KOPT-K1 (cell line): Measurements from ENCODE around the gene GCM1.

Experiments
- H3K27ac ChIP-seq: fragments of 200-600 bp; sonication (generic); 2 replicates; pipeline ENCODE4 v1.5.1; 2016; ENCODE audit warnings: antibody characterized with exemption, mild to moderate bottlenecking, low read depth, low read length; ENCODE audit not compliant: poor library complexity, severe bottlenecking
- H3K36me3 ChIP-seq: fragments of 200-600 bp; sonication (generic); 2 replicates; pipeline ENCODE4 v1.5.1; 2017; ENCODE audit warnings: antibody characterized with exemption, mild to moderate bottlenecking, low read length, moderate library complexity; ENCODE audit not compliant: insufficient read depth
- H3K9me3 ChIP-seq: fragments of 200-600 bp; sonication (generic); 2 replicates; pipeline ENCODE4 v1.5.1; 2017; ENCODE audit warnings: antibody characterized with exemption, low read length, mild to moderate bottlenecking; ENCODE audit not compliant: insufficient read depth, poor library complexity, severe bottlenecking

The GCM1 gene, protein sequence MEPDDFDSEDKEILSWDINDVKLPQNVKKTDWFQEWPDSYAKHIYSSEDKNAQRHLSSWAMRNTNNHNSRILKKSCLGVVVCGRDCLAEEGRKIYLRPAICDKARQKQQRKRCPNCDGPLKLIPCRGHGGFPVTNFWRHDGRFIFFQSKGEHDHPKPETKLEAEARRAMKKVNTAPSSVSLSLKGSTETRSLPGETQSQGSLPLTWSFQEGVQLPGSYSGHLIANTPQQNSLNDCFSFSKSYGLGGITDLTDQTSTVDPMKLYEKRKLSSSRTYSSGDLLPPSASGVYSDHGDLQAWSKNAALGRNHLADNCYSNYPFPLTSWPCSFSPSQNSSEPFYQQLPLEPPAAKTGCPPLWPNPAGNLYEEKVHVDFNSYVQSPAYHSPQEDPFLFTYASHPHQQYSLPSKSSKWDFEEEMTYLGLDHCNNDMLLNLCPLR

DNA sequence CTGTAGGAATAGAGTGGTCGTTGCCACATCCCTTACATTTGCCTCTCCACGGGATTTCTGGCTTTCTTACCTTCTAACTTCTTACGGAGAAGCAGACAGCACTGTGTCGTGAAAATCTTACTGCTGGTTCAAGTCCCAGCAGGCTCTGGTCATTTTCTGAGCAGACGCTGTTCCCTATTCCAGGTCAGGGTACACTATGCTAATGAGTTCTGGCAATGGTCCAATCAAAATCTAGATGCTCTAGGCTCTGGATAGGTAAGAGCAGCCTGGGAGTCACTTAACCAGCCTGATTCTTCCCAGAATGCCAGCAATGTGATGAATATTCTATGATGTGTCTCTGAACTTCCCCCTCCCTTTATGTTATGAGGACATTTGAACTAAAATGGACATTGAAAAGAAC is at the start of gene GCM1:
TSS of gene GCM1 (minus strand) at position 158 of the 400 bp plus-strand sequence. CDS start 3,209 bp downstream, outside the sequence.
- H3K9me3 ChIP-seq: no peaks in the 10 kb centered on the region
- H3K27ac ChIP-seq: no peak within 1 kb of the TSS
- H3K36me3 ChIP-seq: no peaks in the 10 kb centered on the region

DNA sequence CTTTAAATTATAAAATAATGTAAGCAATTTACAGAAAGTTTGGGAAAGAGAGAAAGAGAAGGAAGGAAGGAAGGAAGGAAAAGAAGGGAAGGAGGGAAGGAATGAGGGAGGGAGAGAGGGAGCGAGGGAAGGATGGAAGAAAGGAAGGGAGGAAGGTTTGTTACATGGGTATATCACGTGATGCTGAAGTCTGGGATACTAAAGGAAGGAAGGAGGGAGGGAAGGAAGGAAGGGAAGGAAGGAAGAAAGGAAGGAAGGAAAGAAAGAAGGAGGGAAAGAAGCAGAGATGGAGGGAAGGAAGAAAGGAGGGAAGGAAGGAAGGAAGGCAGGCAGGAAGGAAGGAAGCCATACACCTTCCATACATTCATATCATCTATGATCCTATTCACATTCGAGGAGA is 48.9 kb upstream of the GCM1 start:
- Histone ChIP-seq H3K9me3 (no peaks in the 10 kb centered on the region), H3K36me3 (no peaks in the 10 kb centered on the region), H3K27ac (no peak overlapping the region)

- no peak overlapping the region for H3K27ac ChIP-seq
- no peaks in the 10 kb centered on the region for H3K9me3 ChIP-seq
- H3K36me3 ChIP-seq: no peaks in the 10 kb centered on the region
Observed at GRCh38 chr6:53195048-53195447, 46.4 kb upstream of the GCM1 start.

DNA sequence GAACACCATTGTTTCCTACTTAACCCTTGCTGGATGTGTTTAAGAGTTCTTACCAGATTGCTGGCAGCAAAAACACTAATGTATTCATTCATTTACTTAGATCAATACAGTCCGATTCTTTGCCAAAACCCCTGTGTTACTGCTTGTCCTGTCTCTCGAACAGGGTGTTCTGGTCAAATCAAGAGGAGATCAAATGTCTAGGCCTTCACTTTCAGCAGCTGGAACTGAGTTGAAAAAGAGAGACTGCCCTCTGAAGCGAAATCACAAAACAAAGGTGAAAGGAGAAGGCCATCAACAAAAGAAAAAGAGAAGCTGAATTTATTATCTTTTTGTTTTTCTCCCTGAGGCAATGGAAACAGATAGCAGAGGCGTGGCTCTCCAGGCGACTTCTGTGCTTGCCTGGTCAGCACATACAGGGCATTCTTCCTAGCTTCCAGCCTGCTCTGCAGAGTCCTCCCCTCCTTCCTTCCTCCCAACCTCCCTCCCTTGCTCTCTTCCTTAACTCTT is 44.1 kb upstream of the GCM1 start:
- Histone ChIP-seq H3K36me3 (no peaks in the 10 kb centered on the region), H3K27ac (no peak overlapping the region)

DNA sequence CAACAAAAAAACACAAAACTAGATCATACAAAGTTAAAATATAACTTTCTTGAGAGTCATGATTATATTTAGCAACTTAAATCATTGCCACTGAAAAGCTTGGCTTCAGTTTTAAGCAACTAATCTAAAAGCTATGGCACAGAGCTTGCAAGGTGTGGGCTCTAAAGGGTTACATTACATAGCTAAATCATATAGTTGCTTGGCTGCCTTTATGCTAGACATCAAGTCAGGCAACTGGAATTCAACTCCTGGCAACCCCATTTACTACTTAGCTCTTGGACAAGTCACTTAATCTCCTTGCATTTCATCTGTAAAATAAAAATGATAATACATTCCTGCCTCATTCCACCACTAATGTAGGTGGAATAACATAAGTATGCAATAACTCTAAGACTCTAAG is 40.9 kb upstream of the GCM1 start:
- Histone ChIP-seq H3K9me3 (no peaks in the 10 kb centered on the region), H3K36me3 (no peaks in the 10 kb centered on the region), H3K27ac (no peak overlapping the region)

More for the DNA sequence above, 44.1 kb upstream of the GCM1 start:
- no peaks in the 10 kb centered on the region for H3K9me3 ChIP-seq

GRCh38 chr6:53188833-53189232 is 40.2 kb upstream of the GCM1 start:
- no peaks in the 10 kb centered on the region for H3K36me3 ChIP-seq
- H3K9me3 ChIP-seq: no peaks in the 10 kb centered on the region
- H3K27ac ChIP-seq: peak overlapping the region; percentile 61

DNA sequence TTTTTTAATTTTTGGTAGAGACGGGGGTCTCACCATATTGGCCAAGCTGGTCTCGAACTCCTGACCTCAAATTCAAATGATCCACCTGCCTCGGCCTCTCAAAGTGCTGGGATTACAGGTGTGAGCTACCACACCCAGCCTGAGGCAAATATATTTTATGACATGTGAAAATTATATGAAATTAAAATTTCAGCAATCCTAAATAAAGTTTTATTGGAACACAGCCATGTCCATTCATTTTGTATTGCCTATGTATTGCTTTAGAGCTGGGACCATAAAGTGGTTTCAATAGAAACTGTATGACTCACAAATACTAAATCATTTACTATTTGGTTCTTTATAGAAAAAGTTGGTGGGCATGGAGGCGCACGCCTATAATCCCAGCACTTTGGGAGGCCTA is 32.0 kb upstream of the GCM1 start:
- Histone ChIP-seq H3K9me3 (no peaks in the 10 kb centered on the region), H3K27ac (no peak overlapping the region), H3K36me3 (no peaks in the 10 kb centered on the region)

- no peak overlapping the region for H3K27ac ChIP-seq
- H3K9me3 ChIP-seq: no peaks in the 10 kb centered on the region
Observed at GRCh38 chr6:53179961-53180651, 31.5 kb upstream of the GCM1 start.

DNA sequence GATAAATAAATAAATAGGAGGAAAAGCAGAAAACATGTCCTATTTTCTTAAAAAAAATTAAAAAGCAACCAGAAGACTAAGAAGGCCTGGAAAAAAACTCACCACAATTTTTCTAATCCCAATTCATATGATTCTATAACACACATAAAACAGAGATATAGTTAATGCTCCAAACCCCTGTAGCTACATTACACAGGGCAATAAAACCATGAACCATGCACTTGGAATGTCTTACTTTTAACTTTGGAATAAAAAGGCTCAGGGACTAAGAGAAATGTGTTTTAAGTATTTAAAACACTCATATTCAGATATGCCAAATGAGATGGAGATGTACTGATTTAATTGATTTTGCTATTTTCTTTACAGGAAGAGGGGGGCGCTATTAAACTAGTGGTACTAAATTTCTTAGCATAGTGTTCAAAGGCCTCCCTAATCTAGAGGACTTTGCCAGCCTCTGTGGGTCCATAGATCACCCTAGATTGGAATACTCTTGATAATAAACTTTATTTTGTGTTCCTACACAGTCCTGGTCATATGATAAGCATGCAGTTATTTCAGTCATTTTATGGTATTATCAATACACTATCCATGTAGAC is 30.3 kb upstream of the GCM1 start:
- no peak overlapping the region for H3K27ac ChIP-seq
- H3K9me3 ChIP-seq: no peaks in the 10 kb centered on the region
- H3K36me3 ChIP-seq: no peaks in the 10 kb centered on the region

More at GRCh38 chr6:53179961-53180651, 31.5 kb upstream of the GCM1 start:
- H3K36me3 ChIP-seq: no peaks in the 10 kb centered on the region

GRCh38 chr6:53175027-53175426 is 26.4 kb upstream of the GCM1 start:
- Histone ChIP-seq H3K27ac (no peak overlapping the region), H3K36me3 (no peaks in the 10 kb centered on the region), H3K9me3 (no peaks in the 10 kb centered on the region)

GRCh38 chr6:53172468-53172803 is 23.8 kb upstream of the GCM1 start:
- H3K27ac ChIP-seq: peak overlapping the region; percentile 31
- H3K9me3 ChIP-seq: no peaks in the 10 kb centered on the region

DNA sequence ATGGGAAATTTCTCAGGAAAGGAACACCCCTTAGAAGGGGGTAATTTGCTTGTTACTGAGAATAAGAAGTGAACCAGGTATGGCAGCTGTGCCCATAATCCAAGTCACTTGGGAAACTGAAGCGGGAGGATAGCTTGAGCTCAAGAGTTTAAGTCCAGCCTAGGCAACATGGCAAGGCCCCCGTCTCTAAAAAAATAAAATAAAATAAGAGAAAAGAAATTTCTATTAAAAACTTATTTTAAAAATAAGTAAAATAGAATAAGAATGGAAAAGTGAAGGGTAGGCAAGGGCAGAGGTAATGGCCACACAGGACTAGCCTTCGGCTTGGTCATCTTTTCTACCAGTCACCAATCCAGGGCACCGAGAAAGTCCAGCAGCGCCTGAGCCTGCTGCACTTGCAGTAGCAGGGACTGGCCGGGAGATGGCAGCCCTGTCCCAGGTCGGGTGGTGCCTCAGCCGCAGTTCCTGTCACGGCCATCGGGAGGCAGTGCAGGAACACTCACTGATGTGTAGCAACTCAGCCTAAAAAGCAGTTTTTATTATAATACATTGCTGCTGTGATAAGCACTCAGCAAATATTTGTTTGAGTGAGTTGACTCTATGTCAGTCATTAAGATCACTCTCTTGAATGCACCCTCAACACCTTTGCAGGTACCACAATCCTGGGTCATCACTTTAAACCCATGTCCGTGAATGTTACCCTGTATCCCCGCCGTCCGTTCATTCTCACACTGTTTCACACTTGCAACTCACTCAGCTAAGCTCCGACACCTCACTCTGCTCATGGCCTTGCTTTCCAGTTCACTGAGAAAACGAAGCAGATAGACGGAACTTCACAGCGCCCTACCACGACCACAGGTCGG is 23.2 kb upstream of the GCM1 start:
- Histone ChIP-seq H3K9me3 (no peaks in the 10 kb centered on the region), H3K27ac (peak overlapping the region; percentile 31), H3K36me3 (no peaks in the 10 kb centered on the region)

More at GRCh38 chr6:53172468-53172803, 23.8 kb upstream of the GCM1 start:
- no peaks in the 10 kb centered on the region for H3K36me3 ChIP-seq

DNA sequence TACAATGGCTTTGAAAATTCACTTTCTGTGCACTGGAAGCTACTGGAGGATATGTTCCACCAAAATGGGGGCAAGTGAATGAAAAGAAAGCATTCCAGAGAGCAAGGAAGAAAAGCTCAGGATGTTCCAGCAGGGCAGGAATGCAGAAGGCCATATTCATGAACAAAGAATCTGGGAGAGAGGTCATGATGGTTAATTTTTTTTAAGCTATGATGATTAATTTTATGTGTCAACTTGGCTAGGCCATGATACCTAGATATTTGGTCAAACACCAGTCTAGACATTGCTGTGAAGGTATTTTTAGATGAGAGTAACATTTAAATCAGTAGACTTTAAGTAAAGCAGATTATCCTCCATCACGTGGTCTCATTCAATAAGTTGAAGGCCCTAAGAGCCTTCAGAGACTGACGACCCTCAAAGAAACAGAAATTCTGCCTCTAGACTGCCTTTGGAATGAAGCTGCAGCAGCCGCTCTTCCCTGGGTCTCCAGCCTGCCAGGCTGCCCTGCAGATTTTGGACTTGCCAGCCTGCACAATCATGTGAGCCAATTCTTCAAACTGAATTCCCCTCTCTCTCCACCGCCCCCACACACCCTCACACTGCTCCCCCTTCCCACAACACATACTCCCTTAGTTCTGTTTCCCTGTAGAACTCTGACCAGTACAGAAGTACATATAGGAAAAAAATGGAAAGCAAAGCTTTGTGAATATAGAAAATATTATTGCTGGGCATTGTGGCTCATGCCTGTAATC is 20.1 kb upstream of the GCM1 start:
- Histone ChIP-seq H3K27ac (no peak overlapping the region), H3K36me3 (no peaks in the 10 kb centered on the region), H3K9me3 (peaks cover 6% of the 10 kb centered on the region)

DNA sequence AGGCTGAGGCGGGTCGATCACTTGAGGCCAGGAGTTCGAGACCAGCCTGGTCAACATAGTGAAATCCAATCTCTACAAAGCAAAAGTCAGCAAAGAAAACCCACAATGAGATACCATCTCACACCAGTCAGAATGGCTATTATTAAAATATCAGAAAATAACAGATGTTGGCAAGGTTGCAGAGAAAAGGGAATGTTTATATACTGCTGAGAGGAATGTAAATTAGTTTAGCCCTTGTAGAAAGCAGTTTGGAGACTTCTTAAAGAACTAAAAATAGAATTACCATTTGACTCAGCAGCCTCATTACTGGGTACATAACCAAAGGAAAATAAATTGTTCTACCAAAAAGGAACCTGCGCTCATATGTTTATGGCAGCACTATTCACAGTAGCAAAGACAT is 16.7 kb upstream of the GCM1 start:
- H3K9me3 ChIP-seq: peaks cover 6% of the 10 kb centered on the region
- H3K27ac ChIP-seq: no peak overlapping the region
- no peaks in the 10 kb centered on the region for H3K36me3 ChIP-seq
